ENCODE data around the gene SIRT2.
A peak's percentile ranks its signal among the peaks of the same experiment; 100 is the strongest.

Gene SIRT2

DNA sequence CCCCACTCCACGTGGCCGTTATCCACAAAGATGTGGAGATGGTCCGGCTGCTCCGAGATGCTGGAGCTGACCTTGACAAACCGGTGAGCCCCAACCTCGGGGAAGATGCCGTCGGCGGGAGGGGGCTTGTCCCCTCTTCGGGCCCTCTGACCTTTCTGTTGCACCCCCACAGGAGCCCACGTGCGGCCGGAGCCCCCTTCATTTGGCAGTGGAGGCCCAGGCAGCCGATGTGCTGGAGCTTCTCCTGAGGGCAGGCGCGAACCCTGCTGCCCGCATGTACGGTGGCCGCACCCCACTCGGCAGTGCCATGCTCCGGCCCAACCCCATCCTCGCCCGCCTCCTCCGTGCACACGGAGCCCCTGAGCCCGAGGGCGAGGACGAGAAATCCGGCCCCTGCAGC is 7.8 kb upstream of the SIRT2 start:
- no peak overlapping the region for H3K4me2 ChIP-seq (ENCODE audit: low read length, poor library complexity, severe bottlenecking)
- peaks cover 36 to 45% of the 10 kb centered on the region in 2 experiments for H3K36me3 ChIP-seq (ENCODE audit: control insufficient read depth in 1 of 2, insufficient read depth in 2 of 2, low read depth in 1 of 2, low read length in 2 of 2)
- no peak overlapping the region for H4K91ac ChIP-seq (ENCODE audit: low read length)
- H2BK120ac ChIP-seq (ENCODE audit: low read depth, low read length), result no peak overlapping the region
- H2BK15ac ChIP-seq (ENCODE audit: low read depth, poor library complexity, severe bottlenecking), result no peak overlapping the region
- no peak overlapping the region for H2BK12ac ChIP-seq (ENCODE audit: low read length in 2 of 2)
- H3K27ac ChIP-seq (ENCODE audit: low read length, poor library complexity, severe bottlenecking), result no peak overlapping the region
- H2BK5ac ChIP-seq (ENCODE audit: low read depth, low read length, poor library complexity, severe bottlenecking), result no peak overlapping the region
- no peak overlapping the region for H2AFZ ChIP-seq (ENCODE audit: low read depth, low read length)
- H3K4ac ChIP-seq (ENCODE audit: low read depth in 1 of 2, low read length in 2 of 2), result no peak overlapping the region
- H3K9me3 ChIP-seq (ENCODE audit: control insufficient read depth, low read length), result no peaks in the 10 kb centered on the region
- peaks cover 6 to 8% of the 10 kb centered on the region in 2 experiments for H3K27me3 ChIP-seq (ENCODE audit: control insufficient read depth in 1 of 2, insufficient read depth in 1 of 2, low read length in 2 of 2)
- H2AK5ac ChIP-seq (ENCODE audit: low read length, severe bottlenecking), result no peak overlapping the region
- H3K79me1 ChIP-seq (replicated peaks; ENCODE audit: low read length, poor library complexity, severe bottlenecking), result peaks cover 18% of the 10 kb centered on the region
- no peak overlapping the region for H3K9ac ChIP-seq (ENCODE audit: low read length)
- no peak for DNase-seq
- 96% methylated on average over 29 of the region's 29 CpGs for WGBS
- H3K23ac ChIP-seq (ENCODE audit: low read length in 2 of 2), result no peak overlapping the region
- no peak overlapping the region for H3K14ac ChIP-seq (ENCODE audit: low read length in 2 of 2)
- H3K18ac ChIP-seq (ENCODE audit: low read depth in 1 of 2, low read length in 2 of 2), result no peak overlapping the region
- no peak overlapping the region for H4K8ac ChIP-seq (ENCODE audit: low read length)
- H3K4me1 ChIP-seq (ENCODE audit: control insufficient read depth, insufficient read depth, low read depth, low read length), result peaks cover 4% of the 10 kb centered on the region
- no peak overlapping the region for H3K4me3 ChIP-seq (ENCODE audit: insufficient read depth in 1 of 2, low read depth in 1 of 2, low read length in 2 of 2)

DNA sequence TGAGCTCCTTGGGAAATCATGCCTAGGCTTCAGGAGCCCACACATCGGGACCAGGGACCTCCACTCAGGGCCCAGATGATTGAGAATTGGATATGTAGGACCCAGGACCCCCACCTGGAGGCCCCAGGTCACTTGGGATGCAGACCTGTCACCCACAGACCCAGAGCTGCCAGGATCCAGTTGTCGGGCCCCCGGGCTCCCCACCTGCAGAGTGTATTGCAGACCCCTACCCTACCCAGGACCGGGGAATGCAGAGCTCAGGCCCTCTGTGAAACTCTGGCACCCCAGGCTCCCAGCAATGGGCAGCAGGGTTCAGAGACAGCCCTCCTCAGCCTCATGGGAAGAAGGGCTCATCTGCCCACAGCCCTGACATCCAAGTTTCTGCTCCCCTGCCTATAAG is 6.2 kb upstream of the SIRT2 start:
- H2BK5ac ChIP-seq (ENCODE audit: low read depth, low read length, poor library complexity, severe bottlenecking), result no peak overlapping the region
- no peak overlapping the region for H2AFZ ChIP-seq (ENCODE audit: low read depth, low read length)
- no peak overlapping the region for H3K4me3 ChIP-seq (ENCODE audit: insufficient read depth in 1 of 2, low read depth in 1 of 2, low read length in 2 of 2)
- no peaks in the 10 kb centered on the region for H3K9me3 ChIP-seq (ENCODE audit: control insufficient read depth, low read length)
- H3K4ac ChIP-seq (ENCODE audit: low read depth in 1 of 2, low read length in 2 of 2), result no peak overlapping the region
- H3K4me1 ChIP-seq (ENCODE audit: control insufficient read depth, insufficient read depth, low read depth, low read length), result no peaks in the 10 kb centered on the region
- no peak overlapping the region for H2BK120ac ChIP-seq (ENCODE audit: low read depth, low read length)
- peaks cover 36 to 45% of the 10 kb centered on the region in 2 experiments for H3K36me3 ChIP-seq (ENCODE audit: control insufficient read depth in 1 of 2, insufficient read depth in 2 of 2, low read depth in 1 of 2, low read length in 2 of 2)
- no peak overlapping the region for H4K91ac ChIP-seq (ENCODE audit: low read length)
- H3K23ac ChIP-seq (ENCODE audit: low read length in 2 of 2), result no peak overlapping the region
- peaks cover 24% of the 10 kb centered on the region for H3K79me1 ChIP-seq (replicated peaks; ENCODE audit: low read length, poor library complexity, severe bottlenecking)
- no peak overlapping the region for H2AK5ac ChIP-seq (ENCODE audit: low read length, severe bottlenecking)
- H3K27me3 ChIP-seq (ENCODE audit: control insufficient read depth in 1 of 2, insufficient read depth in 1 of 2, low read length in 2 of 2), result no peaks in the 10 kb centered on the region
- H3K27ac ChIP-seq (ENCODE audit: low read length, poor library complexity, severe bottlenecking), result no peak overlapping the region
- no peak overlapping the region for H3K18ac ChIP-seq (ENCODE audit: low read depth in 1 of 2, low read length in 2 of 2)
- no peak overlapping the region for H3K9ac ChIP-seq (ENCODE audit: low read length)
- DNase-seq, result no peak
- H2BK15ac ChIP-seq (ENCODE audit: low read depth, poor library complexity, severe bottlenecking), result no peak overlapping the region
- no peak overlapping the region for H4K8ac ChIP-seq (ENCODE audit: low read length)
- no peak overlapping the region for H2BK12ac ChIP-seq (ENCODE audit: low read length in 2 of 2)
- no peak overlapping the region for H3K14ac ChIP-seq (ENCODE audit: low read length in 2 of 2)
- H3K4me2 ChIP-seq (ENCODE audit: low read length, poor library complexity, severe bottlenecking), result no peak overlapping the region
- 98% methylated on average over 4 of the region's 4 CpGs for WGBS

DNA sequence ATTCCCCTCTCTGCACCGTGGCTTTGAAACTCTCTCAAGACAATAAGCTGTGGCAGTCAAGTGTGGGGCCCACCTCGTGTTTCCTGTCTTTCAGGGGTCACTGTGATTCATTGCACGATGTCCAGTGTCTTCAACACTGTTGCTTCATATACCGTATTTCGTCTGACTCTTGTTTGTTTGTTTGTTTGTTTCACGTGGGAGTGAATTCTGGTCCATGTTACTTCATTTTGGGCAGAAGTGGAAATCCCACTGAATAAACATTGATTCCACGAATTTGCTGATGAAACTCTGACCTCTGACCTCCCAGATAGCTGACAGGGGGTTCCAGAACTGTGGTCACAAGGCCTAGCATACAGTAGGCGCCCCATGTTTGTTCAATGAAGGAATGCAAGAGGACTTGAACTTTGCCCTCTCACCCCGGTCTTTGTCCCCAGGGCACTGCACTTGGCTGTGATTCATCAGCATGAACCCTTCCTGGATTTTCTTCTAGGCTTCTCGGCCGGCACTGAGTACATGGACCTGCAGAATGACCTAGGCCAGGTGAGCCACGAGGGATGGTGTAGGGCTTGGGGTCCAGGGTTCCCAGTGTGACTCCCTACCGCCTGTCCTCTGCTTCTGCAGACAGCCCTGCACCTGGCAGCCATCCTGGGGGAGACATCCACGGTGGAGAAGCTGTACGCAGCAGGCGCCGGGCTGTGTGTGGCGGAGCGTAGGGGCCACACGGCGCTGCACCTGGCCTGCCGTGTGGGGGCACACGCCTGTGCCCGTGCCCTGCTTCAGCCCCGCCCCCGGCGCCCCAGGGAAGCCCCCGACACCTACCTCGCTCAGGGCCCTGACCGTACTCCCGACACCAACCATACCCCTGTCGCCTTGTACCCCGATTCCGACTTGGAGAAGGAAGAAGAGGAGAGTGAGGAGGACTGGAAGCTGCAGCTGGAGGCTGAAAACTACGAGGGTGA is 5.4 kb upstream of the SIRT2 start:
- Histone ChIP-seq H3K27ac (ENCODE audit: low read length, poor library complexity, severe bottlenecking) (no peak overlapping the region), H3K4me2 (ENCODE audit: low read length, poor library complexity, severe bottlenecking) (no peak overlapping the region), H2AK5ac (ENCODE audit: low read length, severe bottlenecking) (no peak overlapping the region), H2BK12ac (ENCODE audit: low read length in 2 of 2) (no peak overlapping the region), H3K79me1 (replicated peaks; ENCODE audit: low read length, poor library complexity, severe bottlenecking) (peaks cover 24% of the 10 kb centered on the region), H2BK15ac (ENCODE audit: low read depth, poor library complexity, severe bottlenecking) (no peak overlapping the region), H3K9me3 (ENCODE audit: control insufficient read depth, low read length) (no peaks in the 10 kb centered on the region), H3K36me3 (ENCODE audit: control insufficient read depth in 1 of 2, insufficient read depth in 2 of 2, low read depth in 1 of 2, low read length in 2 of 2) (peaks cover 36 to 45% of the 10 kb centered on the region in 2 experiments), H3K4me3 (ENCODE audit: insufficient read depth in 1 of 2, low read depth in 1 of 2, low read length in 2 of 2) (no peak overlapping the region), H3K9ac (ENCODE audit: low read length) (no peak overlapping the region), H3K18ac (ENCODE audit: low read depth in 1 of 2, low read length in 2 of 2) (no peak overlapping the region), H3K23ac (ENCODE audit: low read length in 2 of 2) (no peak overlapping the region), H3K14ac (ENCODE audit: low read length in 2 of 2) (no peak overlapping the region), H3K27me3 (ENCODE audit: control insufficient read depth in 1 of 2, insufficient read depth in 1 of 2, low read length in 2 of 2) (no peaks in the 10 kb centered on the region), H2BK5ac (ENCODE audit: low read depth, low read length, poor library complexity, severe bottlenecking) (no peak overlapping the region), H3K4ac (ENCODE audit: low read depth in 1 of 2, low read length in 2 of 2) (no peak overlapping the region), H4K91ac (ENCODE audit: low read length) (no peak overlapping the region), H2AFZ (ENCODE audit: low read depth, low read length) (no peak overlapping the region), H2BK120ac (ENCODE audit: low read depth, low read length) (no peak overlapping the region), H4K8ac (ENCODE audit: low read length) (peak overlapping the region; percentile 22), H3K4me1 (ENCODE audit: control insufficient read depth, insufficient read depth, low read depth, low read length) (no peaks in the 10 kb centered on the region)
- DNase-seq, result peak; percentile 22
- 94% methylated on average over 34 of the region's 35 CpGs for WGBS

DNA sequence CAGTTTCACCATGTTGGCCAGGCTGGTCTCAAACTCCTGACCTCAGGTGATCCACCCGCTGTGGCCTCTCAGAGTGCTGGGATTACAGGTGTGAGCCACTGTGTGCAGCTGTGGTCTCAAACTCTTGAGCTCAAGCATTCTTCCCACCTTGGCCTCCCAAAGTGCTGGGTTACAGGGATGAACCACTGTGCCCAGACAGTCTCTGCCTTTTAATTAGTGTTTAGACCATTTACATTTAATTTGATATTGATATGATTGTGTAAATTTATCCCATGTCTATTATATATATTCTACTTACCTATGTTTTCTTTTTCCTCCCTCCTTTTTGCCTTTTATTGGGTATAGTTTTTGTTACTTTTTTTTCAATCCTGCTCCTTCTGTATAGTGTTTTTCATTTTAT is 2.3 kb upstream of the SIRT2 start:
- Histone ChIP-seq H2AFZ (ENCODE audit: low read depth, low read length) (no peak overlapping the region), H3K79me1 (replicated peaks; ENCODE audit: low read length, poor library complexity, severe bottlenecking) (peaks cover 42% of the 10 kb centered on the region), H3K27me3 (ENCODE audit: control insufficient read depth in 1 of 2, insufficient read depth in 1 of 2, low read length in 2 of 2) (no peaks in the 10 kb centered on the region), H4K8ac (ENCODE audit: low read length) (no peak overlapping the region), H3K27ac (ENCODE audit: low read length, poor library complexity, severe bottlenecking) (no peak overlapping the region), H3K9ac (ENCODE audit: low read length) (no peak overlapping the region), H3K23ac (ENCODE audit: low read length in 2 of 2) (no peak overlapping the region), H4K91ac (ENCODE audit: low read length) (no peak overlapping the region), H2AK5ac (ENCODE audit: low read length, severe bottlenecking) (no peak overlapping the region), H3K4me2 (ENCODE audit: low read length, poor library complexity, severe bottlenecking) (no peak overlapping the region), H2BK120ac (ENCODE audit: low read depth, low read length) (no peak overlapping the region), H2BK15ac (ENCODE audit: low read depth, poor library complexity, severe bottlenecking) (no peak overlapping the region), H3K36me3 (ENCODE audit: control insufficient read depth in 1 of 2, insufficient read depth in 2 of 2, low read depth in 1 of 2, low read length in 2 of 2) (peaks cover 20 to 23% of the 10 kb centered on the region in 2 experiments), H3K4ac (ENCODE audit: low read depth in 1 of 2, low read length in 2 of 2) (no peak overlapping the region), H3K14ac (ENCODE audit: low read length in 2 of 2) (no peak overlapping the region), H3K18ac (ENCODE audit: low read depth in 1 of 2, low read length in 2 of 2) (no peak overlapping the region), H3K4me1 (ENCODE audit: control insufficient read depth, insufficient read depth, low read depth, low read length) (peaks cover 13% of the 10 kb centered on the region), H2BK5ac (ENCODE audit: low read depth, low read length, poor library complexity, severe bottlenecking) (no peak overlapping the region), H3K4me3 (ENCODE audit: insufficient read depth in 1 of 2, low read depth in 1 of 2, low read length in 2 of 2) (no peak overlapping the region), H3K9me3 (ENCODE audit: control insufficient read depth, low read length) (no peaks in the 10 kb centered on the region), H2BK12ac (ENCODE audit: low read length in 2 of 2) (no peak overlapping the region)
- WGBS, result 95% methylated on average over 1 of the region's 1 CpG
- no peak for DNase-seq

Data from mesenchymal stem cell (in vitro differentiated cells and primary cell).